NCI-H2196 treated with DMSO at 0.1 percent for 48 hours (cell line): Measurements from ENCODE around the gene GPD1.
"Not testable (repeated sequence)": the region's sequence is repeated elsewhere in the genome, so short reads cannot be mapped to it uniquely, and the experiment has no call there.

Experiments
- DNase-seq: peaks from one replicate; lab custom pipeline; 2025; ENCODE audit not compliant: unreplicated experiment; lab: John Stamatoyannopoulos, UW

GPD1 gene

GRCh38 chr12:50073206-50073605 is 30.6 kb upstream of the GPD1 start:
- DNase-seq, result no peak

- DNase-seq, result no peak
Measured at GRCh38 chr12:50073712-50074111, 30.1 kb upstream of the GPD1 start.

GRCh38 chr12:50074936-50075807 is 28.6 kb upstream of the GPD1 start:
- peak; percentile 78 for DNase-seq

- no peak for DNase-seq
Measured at GRCh38 chr12:50075808-50076170, 28.0 kb upstream of the GPD1 start.

- DNase-seq, result no peak
Measured at GRCh38 chr12:50077099-50077498, 26.7 kb upstream of the GPD1 start.

GRCh38 chr12:50078281-50078680 is 25.5 kb upstream of the GPD1 start:
- no peak for DNase-seq

- DNase-seq, result peak; percentile 10
Measured at GRCh38 chr12:50079771-50080170, 24.0 kb upstream of the GPD1 start.

- no peak for DNase-seq
Measured at GRCh38 chr12:50081096-50081808, 22.6 kb upstream of the GPD1 start.

GRCh38 chr12:50082644-50083043 is 21.2 kb upstream of the GPD1 start:
- DNase-seq, result no peak

- DNase-seq, result no peak
Measured at GRCh38 chr12:50083301-50083700, 20.5 kb upstream of the GPD1 start.

GRCh38 chr12:50084409-50084774 is 19.4 kb upstream of the GPD1 start:
- DNase-seq, result not testable (repeated sequence)

GRCh38 chr12:50084775-50085614 is 18.8 kb upstream of the GPD1 start, which contains the start of gene SMARCD1:
SMARCD1 (plus strand) TSS chr12:50085342; CDS start chr12:50085370, 28 bp downstream.
- peak; percentile 82 for DNase-seq

GRCh38 chr12:50085615-50086072 is 18.2 kb upstream of the GPD1 start:
- DNase-seq, result peak; percentile 44

GRCh38 chr12:50086148-50086547 is 17.7 kb upstream of the GPD1 start:
- DNase-seq, result peak; percentile 37

- no peak for DNase-seq
Measured at GRCh38 chr12:50087151-50087550, 16.7 kb upstream of the GPD1 start.

- DNase-seq, result no peak
Measured at GRCh38 chr12:50087995-50088394, 15.8 kb upstream of the GPD1 start.

- DNase-seq, result peak; percentile 59
Measured at GRCh38 chr12:50088577-50089335, 15.1 kb upstream of the GPD1 start.

- DNase-seq, result no peak
Measured at GRCh38 chr12:50089730-50090129, 14.1 kb upstream of the GPD1 start.

- no peak for DNase-seq
Measured at GRCh38 chr12:50090391-50090790, 13.4 kb upstream of the GPD1 start.

- no peak for DNase-seq
Measured at GRCh38 chr12:50097952-50098351, 5.9 kb upstream of the GPD1 start.
